GM23248 (cell line): ENCODE measurements around the gene TEDDM1. TPM values are rescaled to one million over a fixed set of nuclear protein-coding genes. Genes with fewer than 3 reads are reported as not detected.

Experiments
- DNase-seq: peaks from one replicate; pipeline ENCODE4 v3.0.0-alpha.2; 2015
- H2AFZ ChIP-seq: fragments of 200-600 bp; sonication (generic); 2 replicates; pipeline ENCODE4 v1.6.1; 2016; ENCODE audit warnings: antibody characterized with exemption
- H3F3A ChIP-seq: fragments of 200-600 bp; sonication (generic); 2 replicates; pipeline ENCODE4 v1.6.1; 2016; ENCODE audit warnings: mild to moderate bottlenecking, antibody characterized with exemption, mixed run types; ENCODE audit not compliant: insufficient read depth
- H3K27ac ChIP-seq: fragments of 200-600 bp; sonication (generic); 2 replicates; pipeline ENCODE4 v1.5.1; 2016; ENCODE audit warnings: mild to moderate bottlenecking
- H3K27me3 ChIP-seq: fragments of 200-600 bp; sonication (generic); replicated peaks from 2 replicates; pipeline ENCODE4 v1.6.1; 2016; ENCODE audit warnings: mild to moderate bottlenecking; ENCODE audit not compliant: insufficient read depth
- H3K36me3 ChIP-seq: fragments of 200-600 bp; sonication (generic); 2 replicates; pipeline ENCODE4 v1.6.1; 2016; ENCODE audit warnings: low read depth, mild to moderate bottlenecking
- H3K4me1 ChIP-seq: fragments of 200-600 bp; sonication (generic); 2 replicates; pipeline ENCODE4 v1.6.1; 2016; ENCODE audit warnings: mild to moderate bottlenecking; ENCODE audit not compliant: insufficient read depth
- H3K4me2 ChIP-seq: fragments of 200-600 bp; sonication (generic); one replicate; pipeline ENCODE4 v1.6.1; 2016; ENCODE audit warnings: mild to moderate bottlenecking; ENCODE audit not compliant: unreplicated experiment
- H3K4me3 ChIP-seq: fragments of 200-600 bp; sonication (generic); 2 replicates; pipeline ENCODE4 v1.5.1; 2016; ENCODE audit warnings: mild to moderate bottlenecking
- H3K79me2 ChIP-seq: fragments of 200-600 bp; sonication (generic); 2 replicates; pipeline ENCODE4 v1.6.1; 2016; ENCODE audit warnings: mild to moderate bottlenecking; ENCODE audit not compliant: insufficient read depth
- H3K9ac ChIP-seq: fragments of 200-600 bp; sonication (generic); 2 replicates; pipeline ENCODE4 v1.6.1; 2016; ENCODE audit warnings: mild to moderate bottlenecking
- H3K9me2 ChIP-seq: fragments of 200-600 bp; sonication (generic); 2 replicates; pipeline ENCODE4 v1.6.1; 2016; ENCODE audit warnings: mixed run types, mild to moderate bottlenecking, moderate library complexity; ENCODE audit not compliant: insufficient read depth
- H3K9me3 ChIP-seq: fragments of 200-600 bp; sonication (generic); one replicate; pipeline ENCODE4 v1.6.1; 2017; ENCODE audit warnings: low read depth
- H4K20me1 ChIP-seq: fragments of 200-600 bp; sonication (generic); 2 replicates; pipeline ENCODE4 v1.6.0; 2016; ENCODE audit not compliant: insufficient read depth
- EZH2 ChIP-seq: fragments of 200-600 bp; sonication (generic); IDR thresholded peaks from 2 replicates; pipeline ENCODE4 v1.6.1; 2018; ENCODE audit warnings: antibody characterized with exemption, mild to moderate bottlenecking; ENCODE audit not compliant: insufficient read depth, poor library complexity, severe bottlenecking
- EZH2phosphoT487 ChIP-seq: fragments of 200-600 bp; sonication (generic); IDR thresholded peaks from 2 replicates; pipeline ENCODE4 v1.6.1; 2018; ENCODE audit warnings: antibody characterized with exemption, moderate library complexity, mild to moderate bottlenecking, low read depth; ENCODE audit not compliant: insufficient read depth
- WGBS, 2 experiments: methylation state at CpG; one replicate each; pipeline ENCODE4 v1.1.6; 2015 to 2017; ENCODE audit warnings: low lambda C conversion rate in 2 of 2, low coverage in 1 of 2; ENCODE audit errors: missing lambda C conversion rate in 2 of 2; 5-methylcytosine and 5-hydroxymethylcytosine counted together
- in situ Hi-C: fragments of 300-500 bp; cut with MboI; formaldehyde crosslinking; loops from 2 replicates; pipeline ENCODE4 v1.15.0; 2020
- polyA plus RNA-seq: library from polyadenylated mRNA; unstranded; fragments of >200 nt; fragmentation: Nextera tagmentation; extraction: Ambion mirVana; gene quantifications from 2 replicates; pipeline ENCODE4 v1.2.1, GENCODE V29; 2016
- total RNA-seq: library from RNA; depleted of rRNA; stranded (reverse); fragments of >200 nt; shearing (Covaris generic); gene quantifications from 2 replicates; pipeline ENCODE4 v1.2.3, GENCODE V29; 2014

The TEDDM1 gene
- total and polyA plus RNA-seq, 2 experiments from 2014 or later = not detected

DNA sequence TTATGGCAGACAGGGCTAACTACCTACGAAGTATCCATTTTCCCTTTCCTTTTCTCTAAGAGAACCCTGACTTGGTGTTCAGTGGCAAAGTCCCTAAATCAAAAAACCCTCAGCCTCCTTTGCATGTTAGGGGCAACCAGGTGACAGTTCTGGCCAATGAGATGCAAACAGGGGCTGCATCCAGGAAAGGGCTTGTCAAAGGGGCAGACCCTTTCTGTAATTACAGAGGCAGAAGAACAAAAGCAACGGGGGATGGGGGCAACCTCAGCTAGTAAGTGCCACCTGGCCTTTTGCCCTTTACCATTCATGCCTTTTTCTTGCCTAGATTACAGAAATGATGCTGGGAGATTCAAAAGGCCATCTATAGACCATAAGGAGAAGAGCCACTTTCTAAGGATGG lies 43.3 kb downstream of the TEDDM1 start:
- Histone ChIP-seq H3K9ac (no peak overlapping the region), H3K4me3 (no peak overlapping the region), H3K9me3 (no peaks in the 10 kb centered on the region), H3K4me2 (no peak overlapping the region), H3K4me1 (no peaks in the 10 kb centered on the region), H3K27me3 (no peaks in the 10 kb centered on the region), H2AFZ (no peak overlapping the region), H4K20me1 (no peaks in the 10 kb centered on the region), H3F3A (no peaks in the 10 kb centered on the region), H3K36me3 (no peaks in the 10 kb centered on the region), H3K27ac (no peak overlapping the region), H3K79me2 (no peaks in the 10 kb centered on the region), H3K9me2 (no peaks in the 10 kb centered on the region)
- 59 to 62% methylated on average over 2 of the region's 2 CpGs for WGBS, 2 experiments
- TF ChIP-seq EZH2phosphoT487 = no peak
- TF ChIP-seq EZH2 = no peak
- DNase-seq = no peak
- in situ Hi-C loops = no loop called here

DNA sequence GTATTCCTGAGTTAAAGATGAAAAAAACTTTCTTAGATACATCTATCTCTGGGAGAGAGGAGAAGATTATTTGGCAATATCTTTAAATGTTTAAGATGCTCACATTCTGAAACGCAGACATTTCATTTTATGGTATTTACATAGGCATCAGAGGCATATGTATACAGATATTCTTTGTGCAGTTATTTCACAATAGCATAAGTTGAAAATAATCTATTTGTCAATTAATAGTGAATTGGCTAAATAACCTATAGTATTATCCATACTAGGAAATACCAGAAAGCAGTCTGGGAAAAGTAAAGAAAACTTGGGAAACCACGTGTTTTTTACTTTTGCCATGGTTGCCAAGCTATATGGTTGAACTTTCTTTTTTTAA lies 44.8 kb downstream of the TEDDM1 start:
- no peak for DNase-seq
- H2AFZ ChIP-seq = no peak overlapping the region
- no peaks in the 10 kb centered on the region for H3K27me3 ChIP-seq
- H3K9me3 ChIP-seq = no peaks in the 10 kb centered on the region
- H3K9ac ChIP-seq = no peak overlapping the region
- no peaks in the 10 kb centered on the region for H3F3A ChIP-seq
- H3K4me3 ChIP-seq = no peak overlapping the region
- H4K20me1 ChIP-seq = no peaks in the 10 kb centered on the region
- H3K4me2 ChIP-seq = no peak overlapping the region
- H3K79me2 ChIP-seq = no peaks in the 10 kb centered on the region
- H3K4me1 ChIP-seq = no peaks in the 10 kb centered on the region
- TF ChIP-seq EZH2 (no peak), EZH2phosphoT487 (no peak)
- no peaks in the 10 kb centered on the region for H3K9me2 ChIP-seq
- in situ Hi-C loops = no loop called here
- H3K27ac ChIP-seq = no peak overlapping the region
- WGBS, 2 experiments = 50 to 55% methylated on average over 2 of the region's 2 CpGs
- H3K36me3 ChIP-seq = no peaks in the 10 kb centered on the region

DNA sequence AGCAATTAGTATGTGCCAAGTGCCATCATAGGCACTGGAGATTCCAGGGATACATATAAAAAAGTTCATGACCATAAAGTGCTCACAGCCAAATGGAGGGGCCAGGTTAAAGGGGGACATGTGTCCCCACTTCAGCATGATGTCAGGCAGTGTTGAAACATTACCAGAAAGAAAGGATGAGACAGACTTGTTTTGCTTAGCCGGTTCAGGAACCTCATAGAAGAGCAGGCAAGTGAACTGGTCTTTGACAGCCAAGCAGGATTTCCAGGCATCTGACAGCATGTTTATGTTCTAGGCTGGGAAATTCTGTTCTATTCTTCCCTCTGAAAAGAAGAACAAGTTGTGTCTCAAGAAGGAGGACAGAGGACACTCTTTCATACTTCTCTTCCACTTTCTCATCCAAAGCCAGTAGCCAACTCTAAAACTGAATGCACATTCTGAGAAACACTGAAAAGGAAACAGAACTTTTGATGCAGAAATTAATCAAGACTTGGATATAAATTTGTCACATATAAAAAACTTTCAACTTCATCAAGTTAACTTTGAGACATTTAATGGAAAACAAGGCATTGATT lies 48.6 kb downstream of the TEDDM1 start:
- WGBS, 2 experiments = 78 to 93% methylated on average over 1 of the region's 1 CpG
- Histone ChIP-seq H3K9ac (no peak overlapping the region), H2AFZ (no peak overlapping the region), H3K79me2 (no peaks in the 10 kb centered on the region), H4K20me1 (no peaks in the 10 kb centered on the region), H3K9me3 (no peaks in the 10 kb centered on the region), H3K9me2 (no peaks in the 10 kb centered on the region), H3K36me3 (no peaks in the 10 kb centered on the region), H3K27ac (no peak overlapping the region), H3K4me3 (no peak overlapping the region), H3F3A (no peaks in the 10 kb centered on the region), H3K4me2 (no peak overlapping the region), H3K4me1 (no peaks in the 10 kb centered on the region), H3K27me3 (no peaks in the 10 kb centered on the region)
- TF ChIP-seq EZH2 = no peak
- no peak for TF ChIP-seq EZH2phosphoT487
- no peak for DNase-seq
- in situ Hi-C loops = no loop called here

DNA sequence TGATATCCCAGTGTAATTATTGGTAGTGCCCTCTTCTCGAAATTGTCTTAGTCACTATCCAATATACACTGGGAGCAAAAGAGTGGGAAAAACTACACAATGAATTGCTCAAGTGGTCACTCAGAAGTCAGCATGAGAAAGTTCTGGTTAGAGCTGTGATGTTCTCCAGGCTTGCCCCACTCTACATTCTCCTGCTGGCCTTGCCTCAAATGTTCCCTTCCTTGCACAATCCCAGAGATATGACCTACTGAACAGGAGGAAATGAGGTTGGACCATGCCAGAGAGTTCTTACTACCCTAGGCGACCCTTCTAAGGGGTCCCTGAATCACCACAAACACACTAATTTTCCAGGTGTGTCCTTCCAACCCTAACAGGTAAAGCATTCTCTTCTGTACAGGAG lies 49.6 kb downstream of the TEDDM1 start:
- Histone ChIP-seq H3K9ac (no peak overlapping the region), H3K4me2 (no peak overlapping the region), H3K4me1 (no peaks in the 10 kb centered on the region), H3K79me2 (no peaks in the 10 kb centered on the region), H3F3A (no peaks in the 10 kb centered on the region), H2AFZ (no peak overlapping the region), H3K9me3 (no peaks in the 10 kb centered on the region), H3K4me3 (no peak overlapping the region), H3K9me2 (no peaks in the 10 kb centered on the region), H3K27me3 (no peaks in the 10 kb centered on the region), H4K20me1 (no peaks in the 10 kb centered on the region), H3K27ac (no peak overlapping the region), H3K36me3 (no peaks in the 10 kb centered on the region)
- TF ChIP-seq EZH2phosphoT487 (no peak), EZH2 (no peak)
- 73 to 77% methylated on average over 2 of the region's 2 CpGs for WGBS, 2 experiments
- in situ Hi-C loops = no loop called here
- peak; percentile 13 for DNase-seq
